NB4 (cell line): ENCODE results near the gene ZNF385A.

Experiments used
- DNase-seq: peaks from one replicate; pipeline ENCODE4 v3.0.0; 2010; ENCODE audit warnings: low read depth
- H3K4me3 ChIP-seq: one replicate; pipeline ENCODE4 v1.5.1; 2011; ENCODE audit warnings: mild to moderate bottlenecking, low read depth, low read length, moderate library complexity
- MYC ChIP-seq: IDR thresholded peaks from 2 replicates; pipeline ENCODE4 v1.6.1; 2011; ENCODE audit warnings: low read depth, low read length
- POLR2A ChIP-seq: IDR thresholded peaks from 2 replicates; pipeline ENCODE4 v1.6.1; 2011; ENCODE audit warnings: mild to moderate bottlenecking; ENCODE audit not compliant: insufficient read length; ENCODE audit errors: extremely low read depth
- TF ChIP-seq, protein P1 (sequence below): IDR thresholded peaks from one replicate; pipeline ENCODE4 v1.5.1; 2012; ENCODE audit warnings: low read depth, low read length
- TF ChIP-seq, protein P2 (sequence below): IDR thresholded peaks from 2 replicates; pipeline ENCODE4 v1.6.1; 2011; ENCODE audit warnings: low read depth, low read length

The ZNF385A gene

DNA sequence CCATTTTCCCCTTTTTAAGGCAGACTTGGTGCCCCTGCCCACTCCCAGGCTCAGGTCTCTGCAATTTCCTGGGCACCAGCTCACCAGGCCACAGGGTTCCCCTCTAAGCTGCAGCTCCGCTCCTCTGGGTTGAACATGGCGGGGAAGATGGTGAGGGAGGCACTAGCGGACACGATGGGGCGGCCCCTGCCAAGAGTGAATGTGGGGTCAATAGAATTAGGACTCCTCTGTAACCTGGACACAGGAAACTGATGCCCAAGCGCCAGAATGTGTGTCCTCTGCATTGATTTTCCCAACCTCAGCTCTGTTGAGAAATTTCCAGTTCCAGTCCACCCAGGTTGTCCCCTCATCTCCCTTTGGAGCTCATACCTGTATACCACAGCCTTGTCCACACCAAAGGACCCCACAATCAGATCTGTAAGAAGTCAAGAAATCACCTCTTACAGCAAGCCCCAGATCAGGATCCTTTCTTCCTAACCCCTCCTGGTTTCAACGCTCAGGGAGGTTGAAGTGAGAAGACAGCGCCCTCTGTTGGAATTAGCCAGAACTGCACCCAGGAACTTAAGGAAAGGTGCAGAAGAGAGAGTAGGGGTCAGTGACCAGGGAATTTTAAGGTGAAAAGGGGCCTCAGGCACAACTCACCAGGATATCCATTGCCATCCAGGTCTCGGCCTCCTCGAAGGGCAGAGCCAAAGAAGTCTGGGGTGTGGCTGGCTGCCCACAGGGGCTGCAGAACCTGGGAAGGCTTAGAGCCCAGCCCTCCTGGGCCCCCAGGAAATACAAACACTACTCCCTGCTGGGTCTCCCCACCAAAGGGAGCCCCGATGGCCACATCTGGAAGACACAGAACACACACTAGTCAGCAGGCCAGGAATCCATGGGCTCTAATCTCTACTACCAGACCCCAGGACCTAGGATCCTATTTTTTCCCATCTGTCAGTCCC lies 19.8 kb upstream of the ZNF385A start:
- TF ChIP-seq, protein P1, sequence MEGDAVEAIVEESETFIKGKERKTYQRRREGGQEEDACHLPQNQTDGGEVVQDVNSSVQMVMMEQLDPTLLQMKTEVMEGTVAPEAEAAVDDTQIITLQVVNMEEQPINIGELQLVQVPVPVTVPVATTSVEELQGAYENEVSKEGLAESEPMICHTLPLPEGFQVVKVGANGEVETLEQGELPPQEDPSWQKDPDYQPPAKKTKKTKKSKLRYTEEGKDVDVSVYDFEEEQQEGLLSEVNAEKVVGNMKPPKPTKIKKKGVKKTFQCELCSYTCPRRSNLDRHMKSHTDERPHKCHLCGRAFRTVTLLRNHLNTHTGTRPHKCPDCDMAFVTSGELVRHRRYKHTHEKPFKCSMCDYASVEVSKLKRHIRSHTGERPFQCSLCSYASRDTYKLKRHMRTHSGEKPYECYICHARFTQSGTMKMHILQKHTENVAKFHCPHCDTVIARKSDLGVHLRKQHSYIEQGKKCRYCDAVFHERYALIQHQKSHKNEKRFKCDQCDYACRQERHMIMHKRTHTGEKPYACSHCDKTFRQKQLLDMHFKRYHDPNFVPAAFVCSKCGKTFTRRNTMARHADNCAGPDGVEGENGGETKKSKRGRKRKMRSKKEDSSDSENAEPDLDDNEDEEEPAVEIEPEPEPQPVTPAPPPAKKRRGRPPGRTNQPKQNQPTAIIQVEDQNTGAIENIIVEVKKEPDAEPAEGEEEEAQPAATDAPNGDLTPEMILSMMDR: peak; percentile 98
- TF ChIP-seq, protein P2, sequence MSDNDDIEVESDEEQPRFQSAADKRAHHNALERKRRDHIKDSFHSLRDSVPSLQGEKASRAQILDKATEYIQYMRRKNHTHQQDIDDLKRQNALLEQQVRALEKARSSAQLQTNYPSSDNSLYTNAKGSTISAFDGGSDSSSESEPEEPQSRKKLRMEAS: no peak
- H3K4me3 ChIP-seq: no peak overlapping the region
- DNase-seq: peak; percentile 80

DNA sequence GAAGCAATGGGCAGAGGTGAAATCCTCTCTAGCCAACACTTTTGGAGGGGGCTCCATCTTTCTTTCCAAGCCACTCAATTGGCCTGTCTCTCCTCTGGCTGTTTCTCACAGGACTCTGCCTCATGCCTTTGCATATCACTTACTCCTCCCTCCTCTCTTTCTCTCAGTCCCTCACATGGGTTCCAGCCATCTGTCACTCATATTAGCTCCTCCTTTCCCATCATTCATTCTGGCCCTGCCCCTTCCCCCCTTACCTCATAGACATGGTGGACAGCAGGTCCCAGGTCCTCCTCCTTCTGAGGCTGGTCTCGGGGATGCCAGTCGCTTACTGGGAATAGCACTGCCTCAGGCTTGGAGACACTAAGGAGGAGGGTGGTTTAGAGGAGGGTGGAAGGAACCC lies 16.6 kb upstream of the ZNF385A start:
- no peak for DNase-seq
- no peak overlapping the region for H3K4me3 ChIP-seq
- no peak for TF ChIP-seq MYC
- TF ChIP-seq, protein P2: no peak
- TF ChIP-seq, protein P1: no peak
- TF ChIP-seq POLR2A: no peak

DNA sequence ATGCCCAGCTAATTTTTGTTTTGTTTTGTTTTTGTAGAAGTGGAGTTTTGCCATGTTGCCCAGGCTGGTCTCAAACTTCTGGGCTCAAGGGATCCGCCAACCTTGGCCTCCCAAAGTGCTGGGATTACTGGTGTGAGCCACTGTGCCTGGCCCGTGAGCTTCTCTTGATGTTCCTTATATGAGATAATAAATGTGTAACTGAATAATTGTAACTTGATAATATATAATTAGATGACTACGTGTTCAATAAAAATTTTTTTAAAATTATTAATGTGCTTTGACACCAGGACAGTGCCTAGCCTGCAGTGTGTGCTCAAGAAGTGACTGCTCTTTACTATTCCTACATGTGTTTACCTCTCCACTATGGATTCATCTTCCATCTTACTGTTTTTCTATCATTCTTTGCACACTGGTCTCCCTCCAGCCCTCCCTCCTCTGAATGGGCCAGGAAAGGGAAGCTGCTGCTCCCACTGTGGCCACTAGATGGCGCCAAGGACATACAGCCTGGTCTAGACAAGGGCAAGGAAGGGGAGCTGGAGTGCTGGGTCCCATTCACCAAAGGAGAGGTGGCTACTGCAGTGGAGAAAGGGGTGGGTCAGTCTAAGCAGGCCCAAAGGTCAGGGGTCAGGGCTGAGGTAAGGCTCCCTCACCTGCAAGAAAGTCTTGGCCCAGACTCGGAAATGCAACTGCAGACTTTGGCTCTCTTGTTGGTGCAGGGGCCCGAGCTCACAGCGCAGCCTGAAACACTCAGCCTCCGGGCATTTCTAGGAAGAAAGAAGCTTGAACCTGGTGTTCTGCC lies 14.7 kb upstream of the ZNF385A start:
- TF ChIP-seq, protein P1: peak; percentile 100
- TF ChIP-seq, protein P2: no peak
- DNase-seq: peak; percentile 89
- H3K4me3 ChIP-seq: no peak overlapping the region

DNA sequence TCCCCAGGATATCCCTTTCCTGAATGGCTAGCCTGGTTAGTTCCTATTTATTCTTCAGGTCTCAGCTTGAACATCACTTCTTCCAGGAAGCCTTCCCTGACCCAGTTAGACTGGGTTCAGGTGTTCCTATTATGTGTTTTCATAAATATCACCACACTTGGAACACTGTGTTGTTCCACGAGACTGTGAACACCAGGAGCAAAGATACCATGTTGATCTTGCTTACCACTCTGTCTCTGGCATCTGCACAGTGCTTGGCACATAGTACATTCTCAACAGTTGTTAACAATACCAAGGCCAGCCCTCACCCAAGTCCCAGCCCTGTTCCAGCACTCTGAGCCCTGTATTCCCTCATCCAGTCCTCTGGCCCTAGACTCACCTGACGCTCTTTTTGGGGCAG lies 13.7 kb upstream of the ZNF385A start:
- DNase-seq: no peak
- TF ChIP-seq, protein P2: no peak
- TF ChIP-seq MYC: no peak
- TF ChIP-seq, protein P1: no peak
- no peak for TF ChIP-seq POLR2A
- H3K4me3 ChIP-seq: no peak overlapping the region

DNA sequence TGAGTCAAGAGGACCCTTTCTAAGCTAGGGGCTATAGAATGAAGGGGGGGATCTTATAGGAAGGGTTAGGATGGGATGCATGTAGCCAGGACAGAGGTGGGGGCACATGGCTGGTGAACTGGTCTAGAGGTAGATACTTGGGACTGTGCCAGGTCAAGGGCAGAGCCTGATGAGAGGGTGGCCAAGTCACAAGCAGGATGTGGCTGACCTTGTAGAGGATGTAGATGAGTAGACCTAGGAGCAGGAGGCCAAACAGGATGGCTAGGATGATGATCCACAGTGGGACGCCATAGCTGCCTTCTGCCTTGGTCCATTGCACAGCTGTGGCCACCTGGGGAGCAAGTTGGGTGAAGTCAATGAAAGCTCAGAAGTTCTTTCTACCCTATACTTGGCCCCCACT lies 12.6 kb upstream of the ZNF385A start:
- DNase-seq: no peak
- TF ChIP-seq POLR2A: no peak
- TF ChIP-seq, protein P1: no peak

More for the DNA sequence above, 12.6 kb upstream of the ZNF385A start:
- no peak overlapping the region for H3K4me3 ChIP-seq
